NB4 (cell line): ENCODE measurements around the gene ANKDD1A.

ENCODE experiments used
- DNase-seq: peaks from one replicate; pipeline ENCODE4 v3.0.0; 2010; ENCODE audit warnings: low read depth
- H3K4me3 ChIP-seq: one replicate; pipeline ENCODE4 v1.5.1; 2011; ENCODE audit warnings: mild to moderate bottlenecking, low read depth, low read length, moderate library complexity
- CTCF ChIP-seq: IDR thresholded peaks from one replicate; pipeline ENCODE4 v1.5.1; 2012; ENCODE audit warnings: low read depth, low read length
- MAX ChIP-seq: IDR thresholded peaks from 2 replicates; pipeline ENCODE4 v1.6.1; 2011; ENCODE audit warnings: low read depth, low read length
- MYC ChIP-seq: IDR thresholded peaks from 2 replicates; pipeline ENCODE4 v1.6.1; 2011; ENCODE audit warnings: low read depth, low read length
- POLR2A ChIP-seq: IDR thresholded peaks from 2 replicates; pipeline ENCODE4 v1.6.1; 2011; ENCODE audit warnings: mild to moderate bottlenecking; ENCODE audit not compliant: insufficient read length; ENCODE audit errors: extremely low read depth

The ANKDD1A gene

GRCh38 chr15:64878705-64879104 lies 33.0 kb upstream of the ANKDD1A start:
- H3K4me3 ChIP-seq, result no peak overlapping the region
- TF ChIP-seq POLR2A (no peak), MAX (no peak)
- no peak for DNase-seq

- no peak for TF ChIP-seq POLR2A
- TF ChIP-seq MYC, result 0 out of 2 replicates have a peak, but pooled peaks have one; percentile 39
- 0 out of 2 replicates have a peak, but pooled peaks have one; percentile 13 for TF ChIP-seq MAX
- TF ChIP-seq CTCF, result no peak
- DNase-seq, result peak; percentile 79
- no peak overlapping the region for H3K4me3 ChIP-seq
These were observed 28.6 kb upstream of the ANKDD1A start for GRCh38 chr15:64883100-64883581.

- no peak for TF ChIP-seq CTCF
- TF ChIP-seq MAX, result no peak
- TF ChIP-seq POLR2A, result no peak
- TF ChIP-seq MYC, result no peak
- no peak overlapping the region for H3K4me3 ChIP-seq
- peak; percentile 24 for DNase-seq
These were observed 27.6 kb upstream of the ANKDD1A start for GRCh38 chr15:64883997-64884511.

- TF ChIP-seq MYC (no peak), CTCF (no peak), POLR2A (no peak), MAX (no peak)
- DNase-seq, result no peak
These were observed 27.0 kb upstream of the ANKDD1A start for GRCh38 chr15:64884679-64885078.

GRCh38 chr15:64888336-64888735 lies 23.4 kb upstream of the ANKDD1A start:
- no peak for DNase-seq
- TF ChIP-seq MYC (no peak), POLR2A (no peak), CTCF (no peak)
- H3K4me3 ChIP-seq, result no peak overlapping the region

More at GRCh38 chr15:64884679-64885078, 27.0 kb upstream of the ANKDD1A start:
- no peak overlapping the region for H3K4me3 ChIP-seq

DNA sequence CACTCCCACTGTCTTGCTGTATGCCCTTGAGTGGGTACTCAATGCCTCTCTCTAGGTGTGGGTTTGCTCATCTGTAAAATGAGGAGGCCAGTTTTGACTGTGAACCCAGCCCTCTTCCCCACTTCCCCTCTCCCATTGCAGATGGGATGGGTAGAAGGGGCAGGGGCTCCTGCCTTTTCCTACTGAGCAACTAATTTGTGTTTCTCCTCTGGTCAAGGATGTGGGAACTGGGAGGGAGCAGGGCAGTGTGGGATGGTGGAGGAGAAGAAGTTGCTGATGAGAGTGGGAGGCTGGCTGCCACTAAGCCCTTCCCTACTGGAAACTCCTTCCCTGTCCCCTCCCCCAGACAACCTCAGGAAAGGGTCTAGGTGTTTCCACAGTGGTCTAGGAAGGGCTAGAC lies 20.1 kb upstream of the ANKDD1A start:
- no peak overlapping the region for H3K4me3 ChIP-seq
- TF ChIP-seq POLR2A (no peak), MAX (no peak), MYC (no peak), CTCF (no peak)
- DNase-seq, result no peak
